GM12878 (cell line): Measurements from ENCODE around the gene PON1. TPM values are rescaled to one million over a fixed set of nuclear protein-coding genes. Genes with fewer than 3 reads are reported as not detected.

Source experiments
- ATAC-seq: fragments of 200-7000 bp; cut with Tn5 transposase; 3 replicates; pipeline ENCODE4 v1.9.1; 2020; ENCODE audit warnings: mild to moderate bottlenecking, moderate library complexity
- BruUV-seq: library from RNA; stranded (reverse); fragments of 400-500 nt; replicated peaks from 2 replicates; lab custom pipeline; 2021; lab: Mats Ljungman, UMichigan
- CTCF ChIA-PET: fragments of 300-600 bp; sonication (Branson Sonifier 250); formaldehyde crosslinking; extraction: SDS; loops from one replicate; lab custom pipeline; 2021; ENCODE audit warnings: inconsistent platforms; lab: Yijun Ruan, JAX
- POLR2A ChIA-PET: fragments of 350-600 bp; formaldehyde crosslinking; extraction: SDS; loops from one replicate; lab custom pipeline; 2021; ENCODE audit warnings: inconsistent platforms; lab: Charles Lee
- RAD21 ChIA-PET: fragments of 300-600 bp; sonication (Branson Sonifier 250); formaldehyde crosslinking; loops from one replicate; lab custom pipeline; 2023; ENCODE audit warnings: antibody characterized with exemption; ENCODE audit not compliant: unreplicated experiment; lab: Charles Lee
- SMC1A ChIA-PET: fragments of 300-600 bp; sonication (Branson Sonifier 250); formaldehyde crosslinking; loops from one replicate; lab custom pipeline; 2023; ENCODE audit not compliant: unreplicated experiment, uncharacterized antibody; lab: Charles Lee
- DNase-seq: peaks from one replicate; pipeline ENCODE4 v3.0.0-alpha.2; 2011; ENCODE audit warnings: low read depth, low spot score
- FAIRE-seq: peaks from 3 replicates; lab custom pipeline; 2011; peaks lifted over from hg19 to GRCh38; lab: Jason Lieb, UNC
- H2AFZ ChIP-seq: 2 replicates; pipeline ENCODE4 v1.6.0; 2011; ENCODE audit warnings: low read depth, low read length, control low read depth; ENCODE audit not compliant: control insufficient read depth
- H3K27ac ChIP-seq: 2 replicates; pipeline ENCODE4 v1.5.1; 2011; ENCODE audit warnings: control low read depth; ENCODE audit not compliant: control insufficient read depth, insufficient read depth
- H3K27me3 ChIP-seq, 2 experiments: replicated peaks in 1 of 2; 2 replicates each; pipeline versions ENCODE4 v1.6.0 to v1.6.1; 2011; ENCODE audit warnings: low read length in 1 of 2; ENCODE audit not compliant: control insufficient read depth in 2 of 2, insufficient read depth in 2 of 2
- H3K36me3 ChIP-seq, 2 experiments: 2 replicates each; pipeline ENCODE4 v1.5.1; 2011; ENCODE audit warnings: low read length in 1 of 2; ENCODE audit not compliant: control insufficient read depth in 2 of 2, insufficient read depth in 2 of 2
- H3K4me1 ChIP-seq: 2 replicates; pipeline ENCODE4 v1.6.1; 2011; ENCODE audit warnings: mild to moderate bottlenecking, low read length, moderate library complexity, mixed read lengths; ENCODE audit not compliant: control insufficient read depth, insufficient read depth
- H3K4me2 ChIP-seq: 2 replicates; pipeline ENCODE4 v1.6.0; 2011; ENCODE audit warnings: control low read depth; ENCODE audit not compliant: control insufficient read depth, insufficient read depth
- H3K4me3 ChIP-seq: fragments of 200-600 bp; sonication (generic); 2 replicates; pipeline ENCODE4 v1.5.1; 2016
- H3K79me2 ChIP-seq: 2 replicates; pipeline ENCODE4 v1.6.0; 2011; ENCODE audit warnings: low read length; ENCODE audit not compliant: control insufficient read depth, insufficient read depth
- H3K9ac ChIP-seq: 2 replicates; pipeline ENCODE4 v1.8.0; 2011; ENCODE audit warnings: low read length, control low read depth, mixed read lengths; ENCODE audit not compliant: control insufficient read depth, insufficient read depth
- H3K9me3 ChIP-seq: replicated peaks from 3 replicates; pipeline ENCODE4 v1.5.1; 2011; ENCODE audit warnings: mild to moderate bottlenecking, low read length; ENCODE audit not compliant: control insufficient read depth, insufficient read depth
- H4K20me1 ChIP-seq: 2 replicates; pipeline ENCODE4 v1.6.0; 2011; ENCODE audit not compliant: control insufficient read depth, insufficient read depth
- ASH2L ChIP-seq: fragments of 300-600, 200-600 bp; sonication (generic); IDR thresholded peaks from 2 replicates; pipeline ENCODE4 v1.6.1; 2017; ENCODE audit warnings: low read depth, mild to moderate bottlenecking, borderline replicate concordance
- BRCA1 ChIP-seq: IDR thresholded peaks from 2 replicates; pipeline ENCODE4 v1.6.1; 2011; ENCODE audit warnings: low read depth, low read length, improper control_type of control experiment
- CBX3 ChIP-seq: fragments of 200-600 bp; sonication (generic); IDR thresholded peaks from 2 replicates; pipeline ENCODE4 v1.6.1; 2016; ENCODE audit warnings: low read depth, borderline replicate concordance
- CTCF ChIP-seq, 3 experiments: IDR thresholded peaks in 2 of 3; conservative IDR thresholded peaks in 1 of 3; 2 replicates each; pipeline ENCODE4 v1.5.1; 2011; ENCODE audit warnings: low read depth in 3 of 3, low read length in 3 of 3, mild to moderate bottlenecking in 3 of 3, control low read depth in 2 of 3, moderate library complexity in 2 of 3, inconsistent platforms in 1 of 3, mixed read lengths in 1 of 3; ENCODE audit not compliant: control insufficient read depth in 2 of 3, insufficient read depth in 1 of 3; ENCODE audit errors: extremely low read depth in 1 of 3
- DPF2 ChIP-seq: fragments of 450-650 bp; IDR thresholded peaks from 2 replicates; pipeline ENCODE4 v1.6.1; 2017; ENCODE audit warnings: mild to moderate bottlenecking
- MYC ChIP-seq: IDR thresholded peaks from 2 replicates; pipeline ENCODE4 v1.6.1; 2011; ENCODE audit warnings: mild to moderate bottlenecking, low read length, moderate library complexity, inconsistent platforms; ENCODE audit not compliant: insufficient read depth, insufficient replicate concordance, insufficient read length, severe bottlenecking
- PAX5 ChIP-seq: IDR thresholded peaks from 2 replicates; pipeline ENCODE4 v1.6.1; 2011; ENCODE audit warnings: low read depth, low read length, borderline replicate concordance
- PAX8 ChIP-seq: fragments of 450-650 bp; IDR thresholded peaks from 2 replicates; pipeline ENCODE4 v1.6.1; 2017; ENCODE audit warnings: mild to moderate bottlenecking, moderate library complexity
- POLR2A ChIP-seq: IDR thresholded peaks from 2 replicates; pipeline ENCODE4 v1.6.1; 2011; ENCODE audit warnings: low read depth, mild to moderate bottlenecking, low read length
- POLR2AphosphoS5 ChIP-seq: IDR thresholded peaks from 2 replicates; pipeline ENCODE4 v1.6.1; 2011; ENCODE audit warnings: mild to moderate bottlenecking, low read length, inconsistent platforms
- RB1 ChIP-seq: fragments of 450-650 bp; formaldehyde crosslinking; IDR thresholded peaks from 2 replicates; pipeline ENCODE4 v1.6.1; 2017; ENCODE audit warnings: mild to moderate bottlenecking, borderline replicate concordance
- SIN3A ChIP-seq: IDR thresholded peaks from 2 replicates; pipeline ENCODE4 v1.6.1; 2012; ENCODE audit warnings: low read depth, low read length, improper control_type of control experiment
- SMARCA5 ChIP-seq: fragments of 450-650 bp; IDR thresholded peaks from 2 replicates; pipeline ENCODE4 v1.6.1; 2017; ENCODE audit warnings: mild to moderate bottlenecking
- SP1 ChIP-seq: IDR thresholded peaks from one replicate; pipeline ENCODE4 v1.6.1; 2011; ENCODE audit warnings: low read depth, low read length
- TCF12 ChIP-seq: IDR thresholded peaks from 2 replicates; pipeline ENCODE4 v1.6.1; 2011; ENCODE audit warnings: low read depth, mild to moderate bottlenecking, low read length
- ZNF274 ChIP-seq: IDR thresholded peaks from one replicate; pipeline ENCODE4 v1.8.0; 2011; ENCODE audit not compliant: insufficient read length, insufficient read depth
- ZZZ3 ChIP-seq: IDR thresholded peaks from 2 replicates; pipeline ENCODE4 v1.6.1; 2011; ENCODE audit warnings: low read depth; ENCODE audit not compliant: control insufficient read depth, insufficient read length
- WGBS: methylation state at CpG from one replicate; pipeline ENCODE4 v1.1.6; 2016; ENCODE audit warnings: low lambda C conversion rate; ENCODE audit not compliant: insufficient replicate concordance, insufficient coverage; ENCODE audit errors: missing lambda C conversion rate; 5-methylcytosine and 5-hydroxymethylcytosine counted together
- in situ Hi-C: fragments of 300-500 bp; cut with MboI; formaldehyde crosslinking; loops from 9 replicates; pipeline ENCODE4 v1.14.3; 2018; ENCODE audit warnings: mixed read lengths
- intact Hi-C: fragments of 100-400 bp; cut with micrococcal nuclease; formaldehyde crosslinking; loops from one replicate; pipeline ENCODE4 v1.14.2; 2022; ENCODE audit not compliant: unreplicated experiment
- polyA plus RNA-seq, 11 experiments: library from polyadenylated mRNA; depleted of rRNA in 4 of 11; unstranded in 6 of 11; stranded (reverse) in 5 of 11; fragments of >200 nt; fragmentation: Nextera tagmentation in 4 of 11; fragmentation: Illumina TruSeq in 1 of 11; extraction: Ambion mirVana in 4 of 11; extraction: Trizol in 1 of 11; gene quantifications; 1 replicate in 1 of 11; 2 replicates in 10 of 11; pipeline versions ENCODE4 v1.2.1 to v1.2.3, GENCODE V29; 2011 to 2016; ENCODE audit warnings: inconsistent platforms in 2 of 11, missing spikeins in 2 of 11, low read depth in 1 of 11
- total RNA-seq, 4 experiments: library from RNA; depleted of rRNA in 3 of 4; stranded (reverse); fragments of >200 nt in 3 of 4; fragmentation: Illumina TruSeq in 1 of 4; extraction: Trizol in 1 of 4; gene quantifications; 2 replicates each; pipeline versions ENCODE4 v1.2.1 to v1.2.3, GENCODE V29; 2013 to 2021
- TF ChIP-seq, protein P1 (sequence below): fragments of 450-650 bp; IDR thresholded peaks from 2 replicates; pipeline ENCODE4 v1.6.1; 2016; ENCODE audit warnings: mild to moderate bottlenecking
- TF ChIP-seq, protein P2 (sequence below): IDR thresholded peaks from 2 replicates; pipeline ENCODE4 v1.6.1; 2011; ENCODE audit warnings: borderline replicate concordance, low read depth, mild to moderate bottlenecking, moderate library complexity, mixed read lengths, low read length; ENCODE audit not compliant: insufficient read depth; ENCODE audit errors: extremely low read length

PON1 gene
- total and polyA plus RNA-seq, 10 of the 15 experiments (the other 5 are each of a cell fraction or from before 2014, with no cell fraction given), result 0.10 to 0.26 (median 0.23) TPM; not detected in 4

- no peaks in the 10 kb centered on the region for H4K20me1 ChIP-seq
- ChIA-PET SMC1A (interaction anchor here (2.0 kb wide), 1 partner anchor 12 kb away, joined by 5 read pairs; no protein-coding TSS in a partner anchor), RAD21 (no interaction called here), CTCF (no interaction called here), POLR2A (no interaction called here)
- FAIRE-seq, result no peak
- BruUV-seq, result no TSS peak
- in situ Hi-C loops, result no loop called here
- no peaks in the 10 kb centered on the region for H3K27me3 ChIP-seq
- no peaks in the 10 kb centered on the region for H3K9me3 ChIP-seq
- H3K27ac ChIP-seq, result no peak overlapping the region
- H2AFZ ChIP-seq, result no peak overlapping the region
- H3K4me3 ChIP-seq, result no peak overlapping the region
- H3K4me2 ChIP-seq, result no peak overlapping the region
- H3K79me2 ChIP-seq, result no peaks in the 10 kb centered on the region
- H3K9ac ChIP-seq, result no peak overlapping the region
- no peak for DNase-seq
- WGBS, result 0% methylated on average over 1 of the region's 1 CpG
- H3K36me3 ChIP-seq, result no peaks in the 10 kb centered on the region
- H3K4me1 ChIP-seq, result no peaks in the 10 kb centered on the region
- intact Hi-C loops, result no loop called here
- no peak for TF ChIP-seq SP1
- no peak for TF ChIP-seq ASH2L
- no peak for TF ChIP-seq PAX5
- TF ChIP-seq DPF2, result no peak
- TF ChIP-seq, protein P1, sequence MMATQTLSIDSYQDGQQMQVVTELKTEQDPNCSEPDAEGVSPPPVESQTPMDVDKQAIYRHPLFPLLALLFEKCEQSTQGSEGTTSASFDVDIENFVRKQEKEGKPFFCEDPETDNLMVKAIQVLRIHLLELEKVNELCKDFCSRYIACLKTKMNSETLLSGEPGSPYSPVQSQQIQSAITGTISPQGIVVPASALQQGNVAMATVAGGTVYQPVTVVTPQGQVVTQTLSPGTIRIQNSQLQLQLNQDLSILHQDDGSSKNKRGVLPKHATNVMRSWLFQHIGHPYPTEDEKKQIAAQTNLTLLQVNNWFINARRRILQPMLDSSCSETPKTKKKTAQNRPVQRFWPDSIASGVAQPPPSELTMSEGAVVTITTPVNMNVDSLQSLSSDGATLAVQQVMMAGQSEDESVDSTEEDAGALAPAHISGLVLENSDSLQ, result no peak
- no peak for TF ChIP-seq TCF12
- no peak for TF ChIP-seq SIN3A
- no peak for TF ChIP-seq SMARCA5
- TF ChIP-seq BRCA1, result no peak
- TF ChIP-seq, protein P2, sequence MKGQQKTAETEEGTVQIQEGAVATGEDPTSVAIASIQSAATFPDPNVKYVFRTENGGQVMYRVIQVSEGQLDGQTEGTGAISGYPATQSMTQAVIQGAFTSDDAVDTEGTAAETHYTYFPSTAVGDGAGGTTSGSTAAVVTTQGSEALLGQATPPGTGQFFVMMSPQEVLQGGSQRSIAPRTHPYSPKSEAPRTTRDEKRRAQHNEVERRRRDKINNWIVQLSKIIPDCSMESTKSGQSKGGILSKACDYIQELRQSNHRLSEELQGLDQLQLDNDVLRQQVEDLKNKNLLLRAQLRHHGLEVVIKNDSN, result no peak
- TF ChIP-seq POLR2AphosphoS5, result no peak
- no peak for TF ChIP-seq POLR2A
- no peak for TF ChIP-seq PAX8
- TF ChIP-seq ZZZ3, result no peak
- no peak for TF ChIP-seq CTCF (IDR thresholded peaks at IDR 0.05 in 2 of 3, conservative IDR thresholded peaks at IDR 0.05 in 1 of 3; ENCODE audit: control insufficient read depth in 2 of 3, extremely low read depth in 1 of 3, insufficient read depth in 1 of 3, low read depth in 3 of 3, low read length in 3 of 3)
- no peak for TF ChIP-seq RB1
- TF ChIP-seq MYC, result no peak
- TF ChIP-seq ZNF274, result no peak
- TF ChIP-seq CBX3, result no peak
- TF ChIP-seq, all 136 proteins: peak for 0
- ATAC-seq, result no peak
These were observed 27.3 kb downstream of the PON1 start for GRCh38 chr7:95297041-95297440.
